DOHH2 (cell line): ENCODE results near the gene CFAP69.

Experiments used
- EZH2phosphoT487 ChIP-seq: fragments of 200-600 bp; sonication (generic); IDR thresholded peaks from 2 replicates; pipeline ENCODE4 v1.6.1; 2017; ENCODE audit warnings: borderline replicate concordance, mild to moderate bottlenecking, antibody characterized with exemption, low read length, moderate library complexity, mixed read lengths
- TF ChIP-seq, protein P1 (sequence below): fragments of 200-600 bp; sonication (generic); IDR thresholded peaks from one replicate; pipeline ENCODE4 v1.5.1; 2014; ENCODE audit warnings: antibody characterized with exemption, mild to moderate bottlenecking, low read depth, low read length; ENCODE audit not compliant: poor library complexity, severe bottlenecking

GRCh38 chr7:90210475-90210874 is 34.5 kb upstream of the CFAP69 start:
- TF ChIP-seq EZH2phosphoT487: no peak
- TF ChIP-seq, protein P1, sequence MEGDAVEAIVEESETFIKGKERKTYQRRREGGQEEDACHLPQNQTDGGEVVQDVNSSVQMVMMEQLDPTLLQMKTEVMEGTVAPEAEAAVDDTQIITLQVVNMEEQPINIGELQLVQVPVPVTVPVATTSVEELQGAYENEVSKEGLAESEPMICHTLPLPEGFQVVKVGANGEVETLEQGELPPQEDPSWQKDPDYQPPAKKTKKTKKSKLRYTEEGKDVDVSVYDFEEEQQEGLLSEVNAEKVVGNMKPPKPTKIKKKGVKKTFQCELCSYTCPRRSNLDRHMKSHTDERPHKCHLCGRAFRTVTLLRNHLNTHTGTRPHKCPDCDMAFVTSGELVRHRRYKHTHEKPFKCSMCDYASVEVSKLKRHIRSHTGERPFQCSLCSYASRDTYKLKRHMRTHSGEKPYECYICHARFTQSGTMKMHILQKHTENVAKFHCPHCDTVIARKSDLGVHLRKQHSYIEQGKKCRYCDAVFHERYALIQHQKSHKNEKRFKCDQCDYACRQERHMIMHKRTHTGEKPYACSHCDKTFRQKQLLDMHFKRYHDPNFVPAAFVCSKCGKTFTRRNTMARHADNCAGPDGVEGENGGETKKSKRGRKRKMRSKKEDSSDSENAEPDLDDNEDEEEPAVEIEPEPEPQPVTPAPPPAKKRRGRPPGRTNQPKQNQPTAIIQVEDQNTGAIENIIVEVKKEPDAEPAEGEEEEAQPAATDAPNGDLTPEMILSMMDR: no peak
